ENCODE measurements around the gene ACOXL.

Gene ACOXL

DNA sequence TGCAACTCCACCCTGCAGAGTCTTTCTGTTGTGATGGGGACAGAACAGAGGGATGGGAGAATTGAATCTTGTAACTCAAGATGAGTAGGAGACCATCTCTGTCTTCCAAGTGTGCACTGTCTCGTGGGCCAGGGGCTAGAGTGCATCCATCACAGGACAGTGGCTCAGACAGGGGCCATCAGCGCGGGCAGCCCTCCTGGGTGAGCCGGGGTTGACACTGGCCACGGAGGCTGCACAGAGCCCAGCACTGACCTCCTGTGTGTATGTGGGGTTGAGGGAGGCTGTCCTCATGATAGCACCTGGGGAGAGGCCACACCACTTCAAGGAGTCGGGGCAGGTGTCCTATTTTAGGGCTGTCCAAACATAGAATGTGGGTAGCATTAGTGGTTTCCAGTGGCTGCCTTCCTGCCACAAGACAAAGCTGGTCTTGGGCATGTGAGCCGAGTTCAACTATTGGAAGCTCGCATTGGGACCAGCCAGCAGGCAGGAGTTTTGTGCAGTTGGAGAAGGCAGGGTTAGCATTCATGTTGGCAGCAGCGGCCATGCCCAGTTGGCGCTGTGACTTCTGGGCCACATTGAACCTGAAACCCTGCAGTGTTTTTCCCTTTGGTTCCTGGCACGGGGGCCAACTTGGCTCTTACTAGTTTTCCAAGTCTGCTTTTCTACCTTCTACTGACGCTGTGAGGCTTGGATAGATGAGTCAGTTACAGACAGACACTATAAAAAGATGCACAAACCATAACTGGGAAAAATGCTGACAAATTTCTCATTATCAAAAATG lies 45.3 kb downstream of the ACOXL start:
- H3K4me3 ChIP-seq (ENCODE audit: low read depth, low read length), result no peak overlapping the region
- H3K27me3 ChIP-seq (ENCODE audit: control insufficient read depth, insufficient read depth, low read length), result no peaks in the 10 kb centered on the region
- TF ChIP-seq, protein P1, sequence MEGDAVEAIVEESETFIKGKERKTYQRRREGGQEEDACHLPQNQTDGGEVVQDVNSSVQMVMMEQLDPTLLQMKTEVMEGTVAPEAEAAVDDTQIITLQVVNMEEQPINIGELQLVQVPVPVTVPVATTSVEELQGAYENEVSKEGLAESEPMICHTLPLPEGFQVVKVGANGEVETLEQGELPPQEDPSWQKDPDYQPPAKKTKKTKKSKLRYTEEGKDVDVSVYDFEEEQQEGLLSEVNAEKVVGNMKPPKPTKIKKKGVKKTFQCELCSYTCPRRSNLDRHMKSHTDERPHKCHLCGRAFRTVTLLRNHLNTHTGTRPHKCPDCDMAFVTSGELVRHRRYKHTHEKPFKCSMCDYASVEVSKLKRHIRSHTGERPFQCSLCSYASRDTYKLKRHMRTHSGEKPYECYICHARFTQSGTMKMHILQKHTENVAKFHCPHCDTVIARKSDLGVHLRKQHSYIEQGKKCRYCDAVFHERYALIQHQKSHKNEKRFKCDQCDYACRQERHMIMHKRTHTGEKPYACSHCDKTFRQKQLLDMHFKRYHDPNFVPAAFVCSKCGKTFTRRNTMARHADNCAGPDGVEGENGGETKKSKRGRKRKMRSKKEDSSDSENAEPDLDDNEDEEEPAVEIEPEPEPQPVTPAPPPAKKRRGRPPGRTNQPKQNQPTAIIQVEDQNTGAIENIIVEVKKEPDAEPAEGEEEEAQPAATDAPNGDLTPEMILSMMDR (IDR thresholded peaks at IDR 0.05), result no peak
- no peak overlapping the region for H2AFZ ChIP-seq
- no peaks in the 10 kb centered on the region for H3K9me3 ChIP-seq (ENCODE audit: control insufficient read depth, low read length)
- no peaks in the 10 kb centered on the region for H3K4me1 ChIP-seq
- no peak overlapping the region for H3K27ac ChIP-seq
- H3K36me3 ChIP-seq (ENCODE audit: control insufficient read depth, insufficient read depth, low read length), result no peaks in the 10 kb centered on the region
- no peak overlapping the region for H3K4me2 ChIP-seq (ENCODE audit: low read length)
- no peaks in the 10 kb centered on the region for H3K79me2 ChIP-seq
- no peak overlapping the region for H3K9ac ChIP-seq

DNA sequence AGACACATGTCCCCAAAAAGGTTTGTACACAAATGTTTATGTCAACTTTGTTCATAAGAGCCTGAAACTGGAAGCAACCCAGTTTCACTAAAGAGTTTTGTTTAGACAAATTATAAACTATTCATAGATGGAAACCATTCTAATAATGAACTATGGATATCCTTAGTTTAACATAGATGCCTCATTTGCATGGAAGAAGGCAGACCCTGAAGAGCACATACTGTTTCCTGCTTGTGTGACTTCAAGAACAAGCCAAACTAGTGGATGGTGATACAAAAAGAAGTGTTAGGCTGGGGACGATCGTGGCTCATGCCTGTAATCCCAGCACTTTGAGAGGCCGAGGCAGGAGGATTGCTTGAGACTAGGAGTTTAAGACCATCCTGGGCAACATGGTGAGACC lies 48.1 kb downstream of the ACOXL start:
- Histone ChIP-seq H3K27me3 (ENCODE audit: control insufficient read depth, insufficient read depth, low read length) (no peaks in the 10 kb centered on the region), H3K4me1 (no peaks in the 10 kb centered on the region), H3K36me3 (ENCODE audit: control insufficient read depth, insufficient read depth, low read length) (no peaks in the 10 kb centered on the region), H2AFZ (no peak overlapping the region), H3K4me2 (ENCODE audit: low read length) (no peak overlapping the region), H3K79me2 (no peaks in the 10 kb centered on the region), H3K4me3 (ENCODE audit: low read depth, low read length) (no peak overlapping the region), H3K9me3 (ENCODE audit: control insufficient read depth, low read length) (no peaks in the 10 kb centered on the region), H3K27ac (no peak overlapping the region), H3K9ac (no peak overlapping the region)
- TF ChIP-seq, protein P1 (IDR thresholded peaks at IDR 0.05), result no peak

DNA sequence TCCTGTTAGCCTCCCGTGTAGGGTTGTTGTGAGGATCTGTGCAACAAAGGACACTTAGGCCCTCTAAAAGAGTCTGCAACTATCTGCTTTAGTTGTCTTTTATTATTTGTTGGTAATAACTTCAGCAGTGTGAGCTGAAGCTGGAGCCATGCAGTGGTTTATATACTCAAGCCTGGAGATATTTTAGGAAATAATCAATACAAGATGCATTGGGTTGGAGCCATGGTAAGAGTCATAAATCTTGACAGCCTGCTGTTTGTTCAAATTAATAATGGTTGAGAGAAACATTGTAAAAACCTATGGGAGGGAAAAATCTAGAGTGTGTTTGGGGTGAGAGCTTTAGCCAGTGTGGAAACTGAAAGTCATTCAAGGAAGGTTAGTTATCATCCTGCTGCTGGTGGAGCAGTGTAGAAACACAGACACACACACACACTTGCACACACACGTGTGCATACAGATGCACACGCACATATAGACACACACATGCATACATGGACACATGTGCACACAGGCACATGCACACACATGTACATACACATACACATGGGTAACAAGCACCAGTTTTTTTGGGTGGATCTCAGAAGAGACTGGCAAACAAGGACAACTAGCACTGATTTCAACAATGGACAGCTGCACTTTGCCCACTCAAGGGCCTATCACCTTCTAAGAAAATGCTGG lies 51.0 kb downstream of the ACOXL start:
- no peaks in the 10 kb centered on the region for H3K27me3 ChIP-seq (ENCODE audit: control insufficient read depth, insufficient read depth, low read length)
- no peaks in the 10 kb centered on the region for H3K36me3 ChIP-seq (ENCODE audit: control insufficient read depth, insufficient read depth, low read length)
- H3K9me3 ChIP-seq (ENCODE audit: control insufficient read depth, low read length), result no peaks in the 10 kb centered on the region
- no peaks in the 10 kb centered on the region for H3K79me2 ChIP-seq
- no peak overlapping the region for H3K4me3 ChIP-seq (ENCODE audit: low read depth, low read length)
- no peak overlapping the region for H2AFZ ChIP-seq
- H3K9ac ChIP-seq, result no peak overlapping the region
- TF ChIP-seq, protein P1 (IDR thresholded peaks at IDR 0.05), result no peak
- no peak overlapping the region for H3K4me2 ChIP-seq (ENCODE audit: low read length)
- no peak overlapping the region for H3K27ac ChIP-seq
- H3K4me1 ChIP-seq, result no peaks in the 10 kb centered on the region

DNA sequence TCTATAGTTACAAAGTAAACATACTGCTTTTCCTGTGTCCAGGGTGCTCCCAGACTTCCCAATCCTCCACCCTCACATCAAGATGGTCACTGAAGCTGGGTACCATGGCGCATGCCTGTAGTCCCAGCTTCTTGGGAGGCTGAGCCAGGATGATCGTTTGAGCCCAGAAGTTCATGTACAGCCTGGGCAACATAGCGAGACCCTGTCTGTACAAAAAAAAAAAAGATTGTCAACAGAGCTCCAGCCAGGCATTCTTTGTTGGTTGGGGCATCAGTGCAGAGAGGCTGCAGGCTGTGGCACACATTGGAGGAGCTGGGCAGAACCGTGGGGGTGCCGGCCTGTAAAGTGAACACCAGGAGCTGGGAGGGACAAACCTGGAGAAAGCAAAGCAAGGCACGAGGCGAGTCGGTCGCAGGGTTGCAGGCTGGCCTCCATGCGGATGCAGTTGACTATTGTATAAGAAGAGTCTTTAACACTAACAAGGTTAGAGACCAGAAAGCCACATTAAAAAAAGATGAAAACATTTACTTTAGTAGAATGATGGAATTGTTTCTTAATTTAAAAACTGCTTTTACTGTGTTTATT lies 51.8 kb downstream of the ACOXL start:
- no peak overlapping the region for H3K27ac ChIP-seq
- no peaks in the 10 kb centered on the region for H3K79me2 ChIP-seq
- no peaks in the 10 kb centered on the region for H3K36me3 ChIP-seq (ENCODE audit: control insufficient read depth, insufficient read depth, low read length)
- H3K4me2 ChIP-seq (ENCODE audit: low read length), result no peak overlapping the region
- H3K4me3 ChIP-seq (ENCODE audit: low read depth, low read length), result no peak overlapping the region
- TF ChIP-seq, protein P1 (IDR thresholded peaks at IDR 0.05), result no peak
- no peaks in the 10 kb centered on the region for H3K9me3 ChIP-seq (ENCODE audit: control insufficient read depth, low read length)
- H3K4me1 ChIP-seq, result no peaks in the 10 kb centered on the region
- no peak overlapping the region for H2AFZ ChIP-seq
- no peaks in the 10 kb centered on the region for H3K27me3 ChIP-seq (ENCODE audit: control insufficient read depth, insufficient read depth, low read length)
- no peak overlapping the region for H3K9ac ChIP-seq
